Left hindlimb (tissue), 1 donor: ENCODE measurements around the gene INF2.

Experiments used
- DNase-seq: peaks from one replicate; pipeline ENCODE4 v3.0.0-alpha.2; 2018

The INF2 gene

DNA sequence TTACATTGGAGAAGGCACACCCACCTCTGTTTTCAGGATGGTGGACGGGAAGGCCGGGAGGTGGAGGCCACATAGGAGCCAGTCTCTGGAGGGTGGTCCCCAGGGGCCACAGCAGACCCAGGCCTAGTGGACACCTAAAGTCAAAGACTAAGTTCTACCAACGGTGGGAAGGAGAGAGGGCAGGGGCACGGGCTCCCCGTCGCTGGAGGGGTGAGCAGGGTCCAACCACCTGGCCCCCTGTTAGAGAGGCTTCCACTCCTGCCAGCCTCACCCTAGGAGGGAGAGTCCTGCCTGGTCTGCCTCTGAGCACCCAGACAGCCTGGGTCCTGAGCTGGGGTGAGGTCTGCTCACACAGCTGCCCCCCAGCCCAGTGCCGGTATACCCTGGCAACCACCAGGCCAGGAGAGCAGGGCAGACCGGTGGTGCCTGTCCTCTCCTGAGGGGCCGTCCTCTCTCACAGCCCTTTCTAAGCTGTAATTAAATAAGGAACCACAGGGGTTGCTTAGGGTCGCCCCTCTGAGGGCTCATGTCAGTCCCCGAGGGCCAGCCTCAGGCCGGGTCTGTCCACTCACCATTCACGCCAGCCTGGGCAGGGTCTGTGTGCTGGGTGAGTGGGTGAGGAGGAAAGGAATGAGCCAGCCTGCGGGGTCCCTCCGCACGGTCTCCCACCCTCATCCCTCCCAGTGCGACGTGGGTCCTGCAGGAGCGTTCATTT is 2.3 kb downstream of the INF2 start:
- no peak for DNase-seq

DNA sequence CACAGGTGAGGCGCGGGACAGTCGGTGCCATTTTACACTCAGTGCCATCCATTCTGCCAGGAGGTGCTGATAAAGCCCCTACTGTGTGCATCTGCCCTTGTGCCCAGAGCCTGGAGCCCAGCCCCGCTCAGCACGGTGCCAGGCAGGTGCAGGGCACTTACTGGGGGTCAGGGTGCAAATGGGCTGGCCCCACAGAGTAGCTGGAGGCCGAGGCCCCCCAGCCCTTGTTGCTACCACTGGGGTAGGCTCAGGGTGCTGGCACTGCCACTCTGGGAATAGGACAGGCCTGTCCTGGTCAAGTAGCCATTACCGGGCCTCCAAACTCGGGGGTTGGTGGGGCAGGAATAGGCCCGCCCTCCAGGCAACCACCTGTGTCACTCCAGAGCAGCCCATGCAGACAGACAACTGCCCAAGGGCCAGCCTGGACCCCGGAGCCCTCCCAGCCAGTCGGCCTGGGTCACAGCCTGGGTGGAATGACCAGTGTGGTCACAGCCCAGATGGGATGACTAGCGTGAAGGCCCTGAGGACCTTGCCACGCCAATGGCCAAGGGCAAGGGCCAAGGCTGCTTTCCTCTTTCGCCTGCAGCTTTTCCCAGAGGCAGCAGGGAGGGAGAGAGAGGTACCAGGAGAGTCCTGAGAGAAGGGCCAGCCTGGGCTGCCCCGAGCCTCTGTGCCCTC is 3.0 kb downstream of the INF2 start:
- DNase-seq, result no peak

DNA sequence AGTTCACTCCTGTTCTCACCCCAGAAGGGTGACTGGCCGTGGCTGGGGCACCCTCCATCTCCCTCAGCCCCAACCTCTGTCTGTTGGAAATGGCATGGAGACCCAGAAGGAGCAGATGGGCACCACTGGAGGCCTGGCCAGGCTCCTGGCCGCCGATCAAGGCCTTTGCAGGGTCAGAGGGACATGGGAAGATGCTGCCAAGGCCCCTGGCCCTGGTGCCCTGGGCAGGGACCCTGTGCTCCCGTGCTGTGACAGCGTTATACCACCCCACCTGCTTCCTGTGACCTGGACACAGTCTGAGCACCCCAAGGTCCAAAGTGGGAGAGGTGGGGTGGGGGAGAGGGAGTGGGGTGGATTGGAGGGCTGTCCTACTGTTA is 3.5 kb downstream of the INF2 start:
- no peak for DNase-seq

DNA sequence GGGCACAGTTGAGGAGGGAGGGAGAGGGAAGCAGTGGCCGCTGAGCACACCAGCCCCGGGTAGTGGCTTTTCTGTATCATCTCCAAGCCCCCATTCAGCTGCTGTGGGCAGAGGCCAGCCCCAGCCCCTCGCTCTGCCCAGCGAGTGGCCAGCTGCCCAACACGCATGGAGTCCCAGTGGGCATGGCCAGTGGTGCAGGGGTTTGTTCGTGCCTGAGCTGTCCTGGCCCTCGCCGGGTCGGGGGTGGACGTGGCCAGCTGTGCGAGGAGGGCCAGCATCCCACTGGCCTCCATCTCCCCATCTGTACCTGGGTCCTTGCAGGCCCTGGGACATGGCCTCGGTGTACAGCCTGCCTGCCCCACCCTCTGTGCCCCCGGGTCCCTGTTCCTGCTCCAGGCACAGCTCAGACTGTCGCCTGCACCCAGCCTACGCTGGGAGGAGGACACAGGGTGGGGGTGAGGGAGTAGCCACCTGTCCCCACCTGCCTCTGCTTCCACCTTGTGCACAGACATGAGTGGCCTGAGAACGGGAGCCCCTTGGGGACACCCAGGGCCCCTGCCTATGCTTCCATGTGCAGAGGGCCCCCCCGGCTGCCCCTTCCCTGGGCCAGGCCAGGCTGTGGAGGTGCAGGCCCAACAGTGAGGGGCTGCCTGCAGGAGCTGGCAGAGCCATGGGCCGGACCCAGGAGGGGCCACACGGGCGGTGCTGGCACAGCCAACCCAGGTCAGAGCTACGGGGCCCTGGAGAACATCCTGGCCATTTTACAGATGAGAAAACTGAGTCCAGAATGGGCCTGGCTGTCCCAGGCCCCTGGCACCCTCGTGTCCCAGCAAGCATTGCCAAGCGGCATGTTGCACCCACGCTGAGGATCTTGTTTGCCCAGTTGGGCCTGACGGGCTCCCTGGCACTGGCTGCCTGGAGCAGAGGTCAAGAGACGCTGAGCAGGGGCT is 4.3 kb downstream of the INF2 start:
- no peak for DNase-seq

DNA sequence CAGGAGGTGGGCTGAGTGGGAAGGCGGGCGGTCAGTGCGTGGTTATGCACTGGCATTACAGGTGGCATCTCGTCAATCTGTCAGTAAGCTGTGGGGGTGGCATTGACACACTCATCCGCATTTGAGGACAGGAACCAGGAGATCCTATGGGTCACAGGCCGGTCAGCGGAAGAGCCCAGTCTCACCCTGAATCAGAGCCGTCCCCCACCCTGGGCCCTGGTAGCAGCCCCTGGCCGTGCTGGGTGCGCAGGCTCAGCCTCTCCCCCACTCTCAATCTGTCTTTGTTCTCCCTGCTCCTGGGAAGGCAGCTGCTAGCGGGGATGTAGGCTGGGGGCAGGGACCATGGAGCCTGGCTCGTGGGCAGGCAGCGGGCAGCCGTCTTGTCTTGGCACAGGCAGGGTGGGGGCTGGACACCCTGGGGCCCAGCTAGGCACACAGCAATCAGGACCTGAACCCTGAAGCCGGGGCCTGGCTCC is 5.1 kb downstream of the INF2 start:
- no peak for DNase-seq

DNA sequence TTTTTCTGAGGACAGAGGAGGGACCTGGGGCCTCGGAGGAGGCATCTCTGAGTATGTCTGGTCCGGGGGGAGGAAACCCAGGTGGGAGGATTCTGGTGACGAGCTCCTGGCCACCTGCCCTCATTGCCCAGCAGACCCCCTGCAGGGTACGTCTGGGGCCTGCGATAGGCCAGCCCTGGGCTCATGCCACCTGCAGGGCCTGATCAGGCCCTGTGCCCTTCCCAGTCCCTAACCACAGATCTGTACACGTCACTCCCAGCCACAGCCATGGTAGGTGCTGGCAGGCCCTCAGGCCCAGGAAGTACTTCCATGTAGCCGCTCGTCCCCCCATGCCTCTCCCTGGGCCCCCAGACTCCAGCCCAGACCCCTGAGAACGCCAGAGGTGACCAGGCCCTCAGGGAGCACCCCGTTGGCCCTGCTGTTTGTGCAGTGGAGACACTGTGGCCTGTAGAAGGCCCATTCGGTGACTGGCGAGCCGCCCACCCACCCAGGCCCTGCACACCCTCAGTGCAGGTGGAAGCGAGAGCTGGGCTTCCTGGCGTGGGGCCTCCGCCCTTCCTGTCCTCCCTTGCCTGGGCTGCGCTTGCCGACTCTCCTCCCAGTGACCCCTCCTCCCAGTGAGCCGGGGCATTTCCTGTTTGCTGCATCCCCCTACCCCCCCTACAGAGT is 5.7 kb downstream of the INF2 start:
- no peak for DNase-seq

DNA sequence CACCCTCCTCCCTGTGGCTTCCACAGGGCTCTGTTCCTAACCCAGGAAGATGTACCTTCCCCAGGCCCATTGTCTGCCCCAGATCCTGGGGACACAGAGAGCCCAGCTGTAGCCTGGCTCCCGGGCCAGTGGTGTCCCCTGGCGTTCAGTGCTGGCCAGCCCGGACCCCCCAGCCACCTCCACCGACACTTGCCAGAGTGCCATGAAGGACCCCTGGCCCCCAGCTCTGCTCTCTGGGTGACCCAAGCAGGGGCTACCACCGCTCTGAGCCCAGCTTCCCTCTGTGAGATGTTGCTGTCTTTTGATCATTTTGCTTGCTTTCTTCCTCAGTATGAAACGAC is 6.2 kb downstream of the INF2 start:
- DNase-seq, result no peak

DNA sequence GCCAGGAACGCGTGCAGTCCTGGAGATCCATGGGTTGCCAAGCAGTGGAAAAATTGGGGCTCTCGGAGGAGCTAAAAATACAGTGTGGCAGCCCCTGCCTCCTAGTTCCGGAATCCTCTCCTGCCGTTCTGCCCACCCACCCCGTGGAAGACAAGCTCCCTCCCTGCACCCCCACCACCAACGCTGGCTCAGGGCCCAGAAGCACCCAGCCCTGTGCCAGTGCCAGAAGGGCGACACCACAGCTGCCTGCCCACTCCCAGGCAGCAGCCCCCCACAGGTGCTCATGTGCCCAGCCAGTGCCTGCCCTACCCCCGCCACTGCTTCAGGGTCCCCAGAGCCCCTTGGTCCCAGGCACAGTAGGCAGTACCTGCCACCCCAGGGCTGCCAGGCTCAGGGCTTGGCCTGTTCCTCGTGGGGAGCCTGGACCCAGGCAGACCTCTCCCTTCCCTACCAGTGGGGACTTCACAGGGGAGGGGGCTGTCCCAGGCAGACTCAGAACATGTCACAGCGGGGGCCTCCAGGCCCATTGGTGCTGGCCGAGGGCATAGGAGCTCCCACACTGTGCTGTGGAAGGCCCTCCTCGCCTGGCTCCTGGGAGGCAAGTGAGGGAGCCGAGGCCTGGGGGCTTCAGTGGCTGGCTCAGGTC is 7.4 kb downstream of the INF2 start:
- no peak for DNase-seq

DNA sequence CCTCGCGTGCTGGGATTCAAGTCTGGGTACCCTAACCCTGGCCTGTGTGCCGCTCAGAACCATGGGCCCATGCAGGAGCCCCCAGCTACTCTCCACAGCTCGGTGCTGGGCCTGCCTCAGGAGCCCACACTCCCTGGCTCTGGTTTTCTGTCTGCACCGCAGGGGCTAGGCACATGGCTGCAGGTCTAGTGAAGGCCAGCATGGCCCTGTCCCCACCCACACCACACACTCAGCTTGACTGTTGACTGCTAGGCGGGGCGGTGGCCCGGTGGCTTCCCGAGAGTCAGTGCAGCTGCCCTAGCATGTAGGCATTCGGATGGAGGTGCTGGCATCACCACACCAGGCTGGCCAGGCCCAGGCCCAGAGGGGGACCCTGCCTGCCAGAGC is 7.9 kb downstream of the INF2 start:
- DNase-seq, result no peak

DNA sequence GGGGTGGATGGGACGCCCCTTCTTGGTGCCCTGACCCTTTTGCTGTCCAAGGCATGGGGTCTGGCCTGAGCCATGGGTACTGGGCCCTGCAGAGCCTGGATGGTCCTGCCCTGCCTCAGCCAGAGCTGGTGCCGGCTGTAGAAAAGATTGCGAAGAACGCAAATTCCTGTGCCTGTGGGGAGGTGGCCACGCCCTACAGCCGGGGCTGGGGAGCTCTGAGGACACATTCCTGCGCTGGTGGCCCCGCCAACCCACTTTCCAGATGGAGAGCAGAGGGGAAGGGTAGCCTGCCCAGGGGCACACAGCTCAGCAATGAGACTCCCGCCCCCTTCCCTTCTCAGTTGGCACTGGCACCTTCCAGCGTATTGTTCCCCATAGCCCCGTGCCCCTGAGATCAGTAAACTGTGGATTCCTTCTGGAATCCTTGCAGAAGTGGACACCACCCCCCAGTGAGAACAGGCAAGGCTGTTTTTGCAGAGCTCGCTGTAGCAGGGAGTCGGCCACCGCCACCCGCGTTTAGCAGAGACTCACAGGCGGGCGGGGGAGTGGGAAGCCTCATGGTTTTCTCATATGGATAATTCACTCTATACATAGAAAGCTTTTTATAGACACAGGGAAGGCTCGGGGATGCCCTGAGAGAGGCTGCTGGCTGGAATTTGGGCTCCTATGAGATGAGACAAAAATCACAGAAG is 8.6 kb downstream of the INF2 start:
- DNase-seq, result no peak

DNA sequence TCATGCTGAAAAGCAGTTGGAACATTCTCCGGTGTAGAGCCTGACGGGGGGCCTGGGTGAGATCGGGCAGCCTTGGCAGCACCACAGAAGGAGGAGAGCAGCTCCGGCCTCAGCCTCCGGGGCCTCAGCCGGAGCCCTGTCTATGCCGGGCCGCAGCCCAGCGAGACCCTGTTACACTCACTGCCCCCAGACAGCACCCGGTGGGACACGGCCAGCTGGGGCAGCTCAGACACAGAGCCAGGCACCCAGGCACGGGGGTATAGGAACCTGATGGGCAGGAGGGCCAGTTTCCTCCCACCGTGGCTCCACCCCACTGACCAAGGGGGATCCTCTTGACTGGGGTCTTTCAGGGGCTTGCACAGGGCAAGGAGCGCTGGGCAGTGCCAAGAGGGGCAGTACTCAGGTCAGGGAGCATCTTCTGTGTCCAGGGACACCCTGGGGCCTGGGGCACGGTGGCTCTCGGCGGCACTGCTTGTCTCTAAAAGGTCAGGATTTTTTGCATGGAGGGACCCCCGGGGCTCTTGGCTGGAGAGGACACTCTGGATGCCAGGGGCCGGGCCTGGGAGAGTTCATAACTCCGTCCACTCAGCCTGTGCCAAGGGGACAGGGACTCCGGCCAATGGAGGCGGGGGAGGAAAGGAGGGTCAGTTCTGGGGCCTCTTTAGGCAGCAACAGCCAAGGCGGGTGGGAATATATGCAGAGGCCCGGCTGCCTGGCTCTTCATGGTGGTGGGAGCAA is 9.4 kb downstream of the INF2 start:
- no peak for DNase-seq

DNA sequence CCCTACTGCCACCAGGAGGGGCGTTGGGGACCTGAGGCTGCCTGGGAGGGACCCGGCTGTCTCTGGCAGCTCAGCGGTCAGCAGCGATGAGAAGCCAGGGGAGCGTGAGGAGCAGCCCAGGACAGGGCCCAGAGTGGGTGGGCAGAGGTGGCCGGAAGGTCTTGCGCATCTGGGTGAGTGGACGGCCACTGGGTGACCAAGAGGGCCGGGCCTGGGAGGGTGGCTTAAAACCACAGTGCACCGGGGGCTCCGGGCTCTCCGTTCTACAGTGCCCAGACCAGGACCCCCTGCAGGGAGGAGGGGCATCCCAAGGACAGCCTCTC is 10.0 kb downstream of the INF2 start:
- DNase-seq, result no peak

DNA sequence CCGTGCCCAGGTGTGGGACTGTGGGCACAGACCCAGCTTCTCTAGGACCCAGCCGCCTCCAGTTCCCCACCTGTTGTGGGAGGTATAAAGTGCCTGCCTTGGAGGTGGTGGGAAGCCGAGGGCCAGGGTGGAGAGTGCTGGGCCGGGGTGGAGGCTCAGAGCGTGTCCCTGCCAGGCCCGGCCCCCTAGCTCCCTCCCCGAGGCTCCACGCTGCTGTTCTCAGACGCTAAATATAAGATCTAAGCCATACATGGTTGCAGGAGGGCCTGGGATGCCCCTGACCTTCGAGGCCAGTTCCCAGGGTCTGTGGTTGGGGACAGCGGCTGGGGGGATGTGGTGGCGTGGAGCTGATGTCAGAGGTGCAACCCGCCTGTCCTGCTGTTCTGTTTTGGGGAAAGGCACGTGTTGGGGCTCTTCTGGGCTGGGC is 10.8 kb downstream of the INF2 start:
- no peak for DNase-seq

DNA sequence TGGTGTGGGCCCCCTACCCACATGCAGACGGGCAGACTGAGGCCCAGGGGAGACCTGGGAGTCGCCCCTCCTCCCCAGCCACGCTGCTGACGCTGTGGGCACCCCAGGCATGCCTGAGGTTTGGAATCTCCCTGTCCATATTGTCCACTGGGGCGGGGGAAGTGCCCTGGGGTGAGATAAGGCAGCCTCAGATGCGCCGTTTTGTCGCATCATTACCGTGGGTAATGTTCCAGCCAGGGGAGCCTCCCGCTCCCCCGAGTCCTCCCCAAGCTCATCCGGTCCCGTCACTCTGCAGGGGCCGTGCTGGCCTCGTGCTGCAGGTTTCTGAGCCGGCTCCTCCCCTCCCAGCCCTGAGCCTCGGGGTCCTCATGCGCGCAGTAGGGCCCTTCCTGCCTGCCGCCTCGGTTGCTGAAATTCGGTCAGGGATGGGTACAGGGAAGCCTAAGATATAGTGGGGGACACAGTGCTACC is 11.4 kb downstream of the INF2 start:
- DNase-seq, result no peak

DNA sequence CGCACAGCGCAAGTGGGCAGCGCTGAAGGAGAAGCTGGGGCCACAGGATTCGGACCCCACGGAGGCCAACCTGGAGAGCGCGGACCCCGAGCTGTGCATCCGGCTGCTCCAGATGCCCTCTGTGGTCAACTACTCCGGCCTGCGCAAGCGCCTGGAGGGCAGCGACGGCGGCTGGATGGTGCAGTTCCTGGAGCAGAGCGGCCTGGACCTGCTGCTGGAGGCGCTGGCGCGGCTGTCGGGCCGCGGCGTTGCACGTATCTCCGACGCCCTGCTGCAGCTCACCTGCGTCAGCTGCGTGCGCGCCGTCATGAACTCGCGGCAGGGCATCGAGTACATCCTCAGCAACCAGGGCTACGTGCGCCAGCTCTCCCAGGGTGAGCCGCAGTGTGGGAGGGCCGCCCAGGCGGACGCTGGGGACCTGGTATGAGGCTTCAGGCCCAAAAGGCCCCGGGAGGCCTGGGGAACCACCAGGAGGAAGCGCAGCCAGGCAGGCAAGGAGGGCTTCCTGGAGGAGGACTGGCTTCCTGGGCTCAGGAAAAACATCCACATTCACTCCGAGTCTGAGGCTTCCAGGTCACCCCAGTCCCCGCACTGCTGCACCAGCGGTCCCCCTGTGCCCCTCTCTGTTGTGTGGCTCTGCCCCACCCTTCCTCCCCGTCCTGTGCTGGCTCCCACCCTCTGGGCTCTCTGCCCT is 12.1 kb downstream of the INF2 start:
- DNase-seq, result no peak

DNA sequence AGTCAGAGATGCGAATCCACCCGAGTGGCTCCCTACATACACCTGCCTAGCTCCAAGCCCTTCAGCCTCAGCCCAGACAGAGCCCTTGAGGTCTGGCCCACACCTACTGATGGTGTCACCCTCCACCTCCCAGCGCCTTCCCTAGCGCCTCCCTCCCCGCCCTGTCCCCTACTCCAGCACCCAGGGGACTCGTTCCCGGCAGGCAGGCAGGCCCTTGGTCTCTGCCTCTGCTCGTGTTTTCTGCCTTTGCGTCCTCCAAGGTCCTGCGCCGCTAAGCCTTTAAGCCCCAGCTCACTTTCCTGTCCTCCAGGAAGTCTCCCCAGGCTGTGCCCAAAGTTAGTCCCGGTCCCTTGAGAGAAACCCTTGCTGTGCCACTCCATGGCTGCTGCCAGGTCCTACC is 12.7 kb downstream of the INF2 start:
- no peak for DNase-seq

DNA sequence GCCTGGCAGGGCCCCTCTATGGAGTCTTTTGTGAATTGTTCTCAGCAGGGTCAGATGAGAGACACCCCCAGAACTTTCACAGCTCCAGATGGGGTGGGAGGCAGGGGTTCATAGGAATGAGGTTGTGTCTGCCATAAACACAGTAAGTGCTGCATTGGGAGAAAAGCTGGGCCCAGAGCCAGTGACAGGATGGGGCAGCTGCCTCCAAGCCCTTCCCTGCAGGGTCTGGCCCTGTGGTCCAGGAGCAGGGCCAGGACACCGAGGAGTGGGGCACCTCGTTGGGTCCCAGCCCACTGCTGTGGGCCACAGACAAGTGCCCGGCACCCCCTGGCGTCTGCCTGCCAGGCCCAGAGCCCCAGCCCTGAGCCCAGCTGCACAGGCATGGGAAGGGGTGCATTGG is 13.3 kb downstream of the INF2 start:
- DNase-seq, result no peak

DNA sequence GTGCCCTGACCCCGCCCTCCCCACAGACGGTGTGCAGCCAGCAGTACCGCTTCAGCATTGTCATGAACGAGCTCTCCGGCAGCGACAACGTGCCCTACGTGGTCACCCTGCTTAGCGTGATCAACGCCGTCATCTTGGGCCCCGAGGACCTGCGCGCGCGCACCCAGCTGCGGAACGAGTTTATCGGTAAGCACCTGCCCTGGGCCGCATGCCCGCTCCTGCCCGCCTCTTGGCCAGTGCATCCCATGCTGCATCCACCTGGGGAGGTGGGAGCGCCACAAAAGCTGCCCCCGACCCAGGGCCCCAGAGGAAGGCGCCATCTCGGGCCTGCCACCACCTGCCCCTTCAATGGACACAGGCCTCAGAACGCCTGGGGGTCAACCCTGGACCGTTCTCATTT is 13.9 kb downstream of the INF2 start:
- no peak for DNase-seq

DNA sequence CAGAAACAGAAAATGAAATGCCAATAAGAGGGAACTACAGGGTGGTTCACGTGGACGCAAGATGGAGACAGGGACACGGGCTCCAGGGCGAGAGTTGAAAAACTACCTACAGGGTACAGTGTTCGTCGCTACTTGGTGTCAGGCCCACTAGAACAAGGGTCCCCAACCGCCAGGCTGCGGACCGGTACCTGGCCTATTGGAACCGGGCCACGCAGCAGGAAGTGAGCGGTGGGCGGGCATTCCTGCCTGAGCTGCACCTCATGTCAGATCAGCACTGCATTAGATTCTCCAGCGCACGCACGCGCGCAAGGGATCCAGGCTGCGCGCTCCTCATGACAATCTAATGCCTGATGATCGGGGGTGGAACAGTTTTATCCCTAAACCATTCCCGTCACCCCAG is 14.8 kb downstream of the INF2 start:
- DNase-seq, result no peak

DNA sequence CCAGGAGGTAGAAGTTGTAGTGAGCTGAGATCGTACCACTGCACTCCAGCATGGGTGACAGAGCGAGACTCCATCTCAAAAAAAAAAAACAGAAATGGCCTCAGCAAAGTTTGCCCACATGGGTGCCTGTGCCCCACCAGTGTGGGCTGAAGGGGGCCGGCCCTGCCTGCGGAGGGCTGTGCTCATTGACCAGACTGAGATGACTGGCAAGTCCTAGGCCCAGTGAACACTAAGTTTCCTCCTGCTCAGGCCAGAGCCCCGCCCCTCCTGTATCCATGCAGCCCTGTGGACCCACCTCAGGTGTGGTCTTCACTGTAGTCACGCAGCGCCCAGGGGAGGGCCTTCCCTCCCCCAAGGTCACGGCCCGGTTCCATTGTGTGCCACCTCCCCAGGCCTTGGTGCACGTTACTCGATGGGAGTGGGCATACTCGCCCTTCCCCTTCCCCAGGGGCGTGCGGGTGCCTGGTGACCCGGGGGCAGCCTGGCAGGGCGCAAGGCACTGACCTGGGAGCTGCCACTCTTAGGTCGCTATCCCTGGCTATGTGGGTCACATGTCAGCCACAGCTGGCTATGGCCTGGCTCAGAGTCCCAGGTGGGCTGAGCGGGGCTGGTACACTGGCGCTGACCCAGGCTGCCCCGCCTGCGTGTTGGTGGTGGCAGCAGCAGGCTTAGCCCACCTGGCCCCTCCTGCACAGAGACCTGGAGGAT is 16.1 kb downstream of the INF2 start:
- DNase-seq, result no peak
